ENCODE results near the gene NPC1.
"Not testable (repeated sequence)": the region's sequence is repeated elsewhere in the genome, so short reads cannot be mapped to it uniquely, and the experiment has no call there.

Gene NPC1

GRCh38 chr18:23586249-23587196, at the start of gene NPC1:
NPC1 (minus strand) TSS chr18:23586506; CDS start chr18:23586343, 163 bp downstream.
- DNase-seq (ENCODE audit: low read depth) = peak; percentile 85

- DNase-seq (ENCODE audit: low read depth) = no peak
Measured at GRCh38 chr18:23636071-23636399, 49.7 kb upstream of the NPC1 start.

- DNase-seq (ENCODE audit: low read depth) = no peak
Measured at GRCh38 chr18:23635283-23636070, 49.2 kb upstream of the NPC1 start.

GRCh38 chr18:23634692-23635091, 48.4 kb upstream of the NPC1 start:
- DNase-seq (ENCODE audit: low read depth) = no peak

- no peak for DNase-seq (ENCODE audit: low read depth)
Measured at GRCh38 chr18:23632615-23633014, 46.3 kb upstream of the NPC1 start.

GRCh38 chr18:23631746-23632145, 45.4 kb upstream of the NPC1 start:
- DNase-seq (ENCODE audit: low read depth) = no peak

GRCh38 chr18:23631312-23631711, 45.0 kb upstream of the NPC1 start:
- DNase-seq (ENCODE audit: low read depth) = no peak

- no peak for DNase-seq (ENCODE audit: low read depth)
Measured at GRCh38 chr18:23629444-23629946, 43.2 kb upstream of the NPC1 start.

GRCh38 chr18:23627970-23628369, 41.7 kb upstream of the NPC1 start:
- no peak for DNase-seq (ENCODE audit: low read depth)

- no peak for DNase-seq (ENCODE audit: low read depth)
Measured at GRCh38 chr18:23627321-23627720, 41.0 kb upstream of the NPC1 start.

- DNase-seq (ENCODE audit: low read depth) = no peak
Measured at GRCh38 chr18:23626451-23627279, 40.4 kb upstream of the NPC1 start.

GRCh38 chr18:23623040-23623439, 36.7 kb upstream of the NPC1 start:
- no peak for DNase-seq (ENCODE audit: low read depth)

GRCh38 chr18:23619388-23619881, 33.1 kb upstream of the NPC1 start:
- DNase-seq (ENCODE audit: low read depth) = no peak

GRCh38 chr18:23618862-23619387, 32.6 kb upstream of the NPC1 start:
- no peak for DNase-seq (ENCODE audit: low read depth)

GRCh38 chr18:23617412-23618014, 31.2 kb upstream of the NPC1 start:
- DNase-seq (ENCODE audit: low read depth) = no peak

- no peak for DNase-seq (ENCODE audit: low read depth)
Measured at GRCh38 chr18:23616258-23616657, 30.0 kb upstream of the NPC1 start.

GRCh38 chr18:23614891-23615290, 28.6 kb upstream of the NPC1 start:
- no peak for DNase-seq (ENCODE audit: low read depth)

GRCh38 chr18:23614413-23614812, 28.1 kb upstream of the NPC1 start:
- DNase-seq (ENCODE audit: low read depth) = no peak

- not testable (repeated sequence) for DNase-seq (ENCODE audit: low read depth)
Measured at GRCh38 chr18:23613091-23613475, 26.8 kb upstream of the NPC1 start.

GRCh38 chr18:23612434-23613090, 26.3 kb upstream of the NPC1 start:
- DNase-seq (ENCODE audit: low read depth) = no peak

Measured in activated gamma-delta T cell treated with anti-CD3 and anti-CD28 coated beads, Interleukin-2, amount 50 U/mL, for 16 hours (primary cell).